HG02840 (cell line): ENCODE measurements around the gene UPK3B.
"Not testable (repeated sequence)": the region's sequence is repeated elsewhere in the genome, so short reads cannot be mapped to it uniquely, and the experiment has no call there.

Source experiments
- ATAC-seq: cut with Tn5 transposase; IDR thresholded peaks from one replicate; pipeline ENCODE4 v1.9.1; 2021; ENCODE audit warnings: mild to moderate bottlenecking, moderate library complexity, moderate number of reproducible peaks; ENCODE audit not compliant: unreplicated experiment, low FRiP score

The UPK3B gene

DNA sequence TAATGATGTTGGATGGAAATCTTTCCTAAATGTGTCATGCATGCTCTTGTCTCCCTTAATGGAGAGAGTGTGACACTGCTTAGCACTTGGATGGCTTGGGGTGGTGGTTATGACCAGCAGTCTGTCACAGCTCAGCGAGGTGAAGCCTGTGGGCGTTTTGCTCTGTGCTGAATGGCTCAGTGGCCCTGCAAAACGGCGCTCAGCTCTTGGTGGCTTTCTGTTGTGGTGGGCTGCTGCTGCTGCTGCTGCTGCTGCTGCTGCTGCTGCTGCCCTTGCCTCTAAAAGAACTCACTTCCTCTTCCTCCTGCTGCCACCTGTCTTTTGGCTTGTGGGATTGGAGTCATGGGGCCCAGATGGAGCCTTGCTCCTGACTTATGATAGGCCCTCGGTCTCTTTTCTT lies 23.7 kb upstream of the UPK3B start:
- peak; percentile 96 for ATAC-seq

- not testable (repeated sequence) for ATAC-seq
Observed at GRCh38 chr7:76487969-76488368, 22.4 kb upstream of the UPK3B start.

DNA sequence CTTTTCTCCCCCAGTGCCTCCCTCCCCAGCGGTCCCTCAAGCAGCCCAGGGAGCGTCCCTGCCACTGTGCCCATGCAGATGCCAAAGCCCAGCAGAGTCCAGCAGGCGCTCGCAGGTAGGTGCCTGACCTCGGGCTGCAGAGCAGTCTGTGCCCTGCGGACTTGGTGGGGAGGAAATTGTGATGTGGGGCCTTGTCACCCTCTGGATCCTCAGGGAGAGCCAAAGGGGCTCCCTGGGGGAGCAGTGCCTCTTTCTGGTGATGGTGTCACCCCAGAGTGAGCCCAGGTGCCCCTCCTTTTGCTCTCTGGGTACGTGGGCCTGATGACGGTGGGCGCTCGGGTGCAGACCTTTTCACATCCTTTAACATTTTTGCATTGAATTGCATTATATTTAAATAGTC lies 18.2 kb upstream of the UPK3B start:
- ATAC-seq, result not testable (repeated sequence)

GRCh38 chr7:76495717-76496116 lies 14.6 kb upstream of the UPK3B start:
- not testable (repeated sequence) for ATAC-seq

GRCh38 chr7:76497918-76498582 lies 12.3 kb upstream of the UPK3B start:
- ATAC-seq, result not testable (repeated sequence)

DNA sequence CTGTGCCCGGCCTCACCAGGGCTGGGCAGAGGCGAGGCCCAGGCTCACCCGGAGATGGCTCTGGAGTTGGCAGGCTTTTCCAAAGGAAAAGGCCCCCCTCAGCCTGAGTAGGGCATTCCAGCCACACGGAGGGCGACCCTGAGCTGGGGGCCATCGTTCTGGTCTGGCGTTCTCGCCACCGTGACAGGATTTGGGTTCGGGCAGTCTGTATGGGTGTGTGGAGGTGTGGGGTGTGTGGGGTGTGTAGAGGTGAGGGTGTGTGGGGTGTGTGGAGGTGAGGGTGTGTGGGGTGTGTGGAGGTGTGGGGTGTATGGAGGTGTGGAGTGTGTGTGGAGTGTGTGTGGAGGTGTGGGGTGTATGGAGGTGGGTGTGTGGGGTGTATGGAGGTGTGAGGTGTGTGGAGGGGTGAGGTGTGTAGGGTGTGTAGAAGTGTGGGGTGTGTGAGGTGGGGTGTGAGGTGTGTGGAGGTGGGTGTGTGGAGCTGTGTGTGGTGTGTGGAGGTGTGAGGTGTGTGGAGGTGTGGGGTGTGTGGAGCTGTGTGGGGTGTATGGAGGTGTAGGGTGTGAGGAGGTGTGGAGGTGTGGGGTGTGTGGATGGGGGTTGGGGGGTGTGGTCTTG lies 11.7 kb upstream of the UPK3B start:
- ATAC-seq, result not testable (repeated sequence)

DNA sequence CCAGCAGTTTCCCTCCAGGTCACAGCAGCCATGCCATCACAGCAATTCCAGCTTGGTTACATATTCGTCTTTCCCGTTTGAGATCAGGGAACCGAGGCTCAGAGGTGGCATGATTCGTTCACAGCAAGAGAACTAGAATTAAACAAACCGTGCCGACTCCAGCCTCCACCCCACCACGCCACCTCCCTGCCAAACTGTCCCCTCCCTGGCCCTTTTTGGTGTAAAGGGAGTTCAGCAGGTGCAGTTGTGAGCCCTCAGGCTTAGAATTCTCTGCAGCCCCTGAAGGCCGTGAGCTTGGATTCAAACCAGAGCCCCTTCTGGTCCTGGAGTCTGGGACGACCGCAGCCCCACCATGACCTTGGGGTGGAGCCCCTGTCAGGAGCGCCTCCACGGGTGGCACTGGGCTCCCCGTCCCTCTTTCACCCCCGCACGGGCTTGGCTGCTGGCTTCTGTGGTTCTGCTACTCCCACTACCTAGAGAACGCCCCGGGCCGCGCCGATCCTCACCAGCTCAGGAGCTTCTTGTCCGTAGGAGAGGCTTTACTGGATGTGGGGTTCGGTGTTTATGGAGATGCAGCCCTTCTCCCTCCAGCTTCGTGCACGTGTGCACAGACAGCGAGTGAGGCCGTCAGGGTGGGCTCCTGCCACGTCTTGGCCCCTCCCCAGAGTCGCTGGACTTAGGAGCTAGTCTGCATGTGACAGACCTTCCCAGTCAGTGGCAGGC lies 11.0 kb upstream of the UPK3B start:
- not testable (repeated sequence) for ATAC-seq

GRCh38 chr7:76499924-76500241 lies 10.5 kb upstream of the UPK3B start:
- ATAC-seq, result not testable (repeated sequence)

GRCh38 chr7:76502224-76502623 lies 8.1 kb upstream of the UPK3B start:
- ATAC-seq, result not testable (repeated sequence)

GRCh38 chr7:76502836-76503235 lies 7.5 kb upstream of the UPK3B start:
- not testable (repeated sequence) for ATAC-seq

DNA sequence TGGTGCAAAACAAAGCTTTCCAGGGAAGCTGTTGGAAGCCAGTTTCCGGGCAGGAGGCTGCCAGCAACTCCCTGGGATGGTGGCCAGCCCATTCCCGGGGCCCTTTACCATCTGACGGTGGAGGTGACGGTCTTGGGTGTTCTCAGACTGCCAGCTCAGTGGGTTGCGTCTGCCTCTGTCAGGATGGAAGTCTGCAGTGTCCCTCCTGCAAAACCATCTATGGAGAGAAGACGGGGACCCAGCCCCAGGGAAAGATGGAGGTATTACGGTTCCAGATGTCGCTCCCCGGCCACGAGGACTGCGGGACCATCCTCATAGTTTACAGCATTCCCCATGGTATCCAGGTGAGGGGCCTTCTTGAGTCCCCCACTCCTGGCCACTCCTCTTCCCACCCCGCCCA lies 7.1 kb upstream of the UPK3B start:
- not testable (repeated sequence) for ATAC-seq

GRCh38 chr7:76504351-76505167 lies 5.8 kb upstream of the UPK3B start:
- ATAC-seq, result not testable (repeated sequence)

- ATAC-seq, result no peak
Observed at GRCh38 chr7:76505168-76506080, 4.9 kb upstream of the UPK3B start.

- ATAC-seq, result no peak
Observed at GRCh38 chr7:76506081-76506440, 4.3 kb upstream of the UPK3B start.

DNA sequence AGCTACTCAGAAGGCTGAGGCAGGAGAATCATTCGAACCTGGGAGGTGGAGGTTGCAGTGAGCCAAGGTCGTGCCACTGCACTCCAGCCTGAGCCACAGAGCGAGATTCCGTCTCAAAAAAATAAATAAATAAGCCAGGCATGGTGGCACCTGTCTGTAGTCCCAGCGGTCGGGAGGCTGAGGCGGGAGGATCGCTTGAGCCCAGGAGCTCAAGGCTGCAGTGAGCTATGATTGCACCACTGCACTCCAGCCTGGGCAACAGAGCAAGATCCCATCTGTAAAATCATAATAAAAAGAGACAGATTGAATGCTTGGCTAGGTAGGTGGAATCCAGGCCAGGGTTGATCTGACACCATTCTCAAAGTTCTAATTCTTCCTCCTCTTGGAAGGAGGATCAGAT lies 3.7 kb upstream of the UPK3B start:
- ATAC-seq, result not testable (repeated sequence)

- ATAC-seq, result no peak
Observed at GRCh38 chr7:76507723-76508406, 2.5 kb upstream of the UPK3B start.

- ATAC-seq, result not testable (repeated sequence)
Observed at GRCh38 chr7:76511200-76511910, 1.0 kb downstream of the UPK3B start.
